GM12864 (cell line): ENCODE data around the gene ZDHHC14.

Source experiments
- DNase-seq: peaks from one replicate; pipeline ENCODE4 v3.0.0-alpha.2; 2011; ENCODE audit warnings: low read depth
- H3K4me3 ChIP-seq: 2 replicates; pipeline ENCODE4 v1.5.1; 2011; ENCODE audit warnings: mild to moderate bottlenecking, low read depth, low read length, control low read depth
- CTCF ChIP-seq: IDR thresholded peaks from 2 replicates; pipeline ENCODE4 v1.5.1; 2011; ENCODE audit warnings: low read depth, mild to moderate bottlenecking, moderate library complexity, low read length, control low read depth, inconsistent platforms; ENCODE audit errors: missing control alignments

ZDHHC14 gene

GRCh38 chr6:157476797-157477196 is 95.8 kb downstream of the ZDHHC14 start:
- DNase-seq = no peak
- no peak for TF ChIP-seq CTCF
- no peak overlapping the region for H3K4me3 ChIP-seq

DNA sequence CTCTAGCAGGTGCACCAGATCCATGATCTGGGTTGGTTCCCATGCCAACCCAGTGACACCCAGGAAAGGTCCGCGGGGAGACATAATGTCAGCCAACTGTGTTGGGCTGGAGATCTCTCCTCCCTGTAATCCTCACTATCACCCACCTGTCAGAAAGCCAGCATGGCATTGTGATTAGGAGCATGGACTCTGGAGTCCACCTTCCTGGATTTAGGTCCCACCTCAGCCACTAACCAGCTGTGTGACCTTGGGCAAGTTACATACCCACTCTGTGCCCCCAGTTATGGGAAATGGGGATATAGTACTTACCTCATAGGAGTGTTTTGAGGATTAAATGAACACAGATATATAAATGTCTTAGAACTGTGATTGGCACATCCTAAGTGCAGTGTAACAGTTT is 97.9 kb downstream of the ZDHHC14 start:
- no peak for TF ChIP-seq CTCF
- no peak overlapping the region for H3K4me3 ChIP-seq
- DNase-seq = no peak

DNA sequence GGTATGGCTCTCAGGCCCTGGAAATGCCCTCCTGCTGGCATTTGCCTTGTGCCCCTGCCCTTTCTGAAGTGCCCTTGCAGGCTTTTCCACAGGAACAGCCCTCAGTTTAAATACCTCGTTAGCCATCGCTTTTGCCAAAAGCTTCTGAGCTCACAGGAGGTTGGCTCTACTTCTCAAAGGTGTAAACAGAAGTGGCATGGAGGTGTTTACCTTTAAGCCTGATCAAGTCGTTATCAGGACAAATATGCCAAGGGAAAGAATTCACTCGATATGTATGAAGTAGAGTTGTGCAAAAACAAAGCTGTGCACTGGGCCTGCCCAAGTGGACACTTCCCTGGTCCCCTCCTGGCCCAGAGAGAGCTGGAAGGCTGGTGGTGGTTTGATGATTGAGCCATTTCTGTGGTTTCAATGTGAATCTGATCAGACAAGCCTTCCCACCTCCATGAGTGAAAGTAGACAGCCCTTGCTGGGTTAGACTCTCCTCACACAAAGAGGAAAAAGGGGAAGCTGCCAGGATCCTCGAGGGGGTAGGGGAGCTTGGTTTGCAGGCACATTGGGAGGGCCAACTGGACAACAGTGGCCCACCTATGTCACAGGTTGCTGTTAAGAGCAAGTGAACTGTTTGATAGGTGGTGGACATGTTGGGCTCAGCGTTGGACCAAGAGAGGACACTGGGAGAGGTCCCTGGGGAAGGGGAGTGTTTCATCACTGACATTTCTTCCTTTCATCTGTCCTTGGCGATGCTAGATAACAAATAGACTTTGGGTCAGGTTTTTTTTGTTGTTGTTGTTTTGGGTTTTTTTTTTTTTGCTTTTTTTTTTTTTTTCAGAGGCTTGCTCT is 98.7 kb downstream of the ZDHHC14 start:
- H3K4me3 ChIP-seq = no peak overlapping the region
- no peak for DNase-seq
- TF ChIP-seq CTCF = no peak

- no peak for TF ChIP-seq CTCF
- H3K4me3 ChIP-seq = no peak overlapping the region
- DNase-seq = no peak
Observed at GRCh38 chr6:157481189-157481864, 100.3 kb downstream of the ZDHHC14 start.

GRCh38 chr6:157481865-157482249 is 100.9 kb downstream of the ZDHHC14 start:
- no peak for TF ChIP-seq CTCF
- no peak for DNase-seq
- H3K4me3 ChIP-seq = no peak overlapping the region

DNA sequence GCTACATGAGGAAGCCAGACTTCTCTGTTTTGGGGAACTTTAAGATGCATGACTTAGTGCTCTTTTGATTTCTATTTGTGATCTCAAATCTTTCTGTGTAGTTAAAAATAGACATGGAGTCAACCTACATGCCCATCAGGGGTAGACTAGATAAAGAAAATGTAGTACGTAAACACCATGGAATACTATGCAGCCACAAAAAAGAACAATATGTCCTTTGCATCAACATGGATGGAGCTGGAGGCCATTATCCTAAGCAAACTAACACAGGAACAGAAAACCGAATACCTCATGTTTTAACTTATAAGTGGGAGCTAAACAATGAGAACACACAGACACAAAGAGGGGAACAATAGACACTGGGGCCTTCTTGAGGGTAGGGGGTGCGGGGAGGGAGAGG is 102.8 kb downstream of the ZDHHC14 start:
- DNase-seq = no peak
- H3K4me3 ChIP-seq = no peak overlapping the region
- TF ChIP-seq CTCF = no peak
